GM19452 (cell line): ENCODE results near the gene MPZL3.
"Not testable (repeated sequence)": the region's sequence is repeated elsewhere in the genome, so short reads cannot be mapped to it uniquely, and the experiment has no call there.

Experiments
- ATAC-seq: cut with Tn5 transposase; IDR thresholded peaks from one replicate; pipeline ENCODE4 v1.9.1; 2021; ENCODE audit not compliant: unreplicated experiment

Gene MPZL3

GRCh38 chr11:118192817-118193216 is 59.3 kb downstream of the MPZL3 start:
- ATAC-seq = not testable (repeated sequence)

- ATAC-seq = not testable (repeated sequence)
Observed at GRCh38 chr11:118190942-118191506, 61.1 kb downstream of the MPZL3 start.

- ATAC-seq = no peak
Observed at GRCh38 chr11:118186346-118187107, 65.6 kb downstream of the MPZL3 start.

- ATAC-seq = no peak
Observed at GRCh38 chr11:118184784-118185579, 67.2 kb downstream of the MPZL3 start.

- ATAC-seq = not testable (repeated sequence)
Observed at GRCh38 chr11:118183691-118184090, 68.5 kb downstream of the MPZL3 start.

- no peak for ATAC-seq
Observed at GRCh38 chr11:118180300-118180703, 71.9 kb downstream of the MPZL3 start.

GRCh38 chr11:118176778-118177134 is 75.4 kb downstream of the MPZL3 start:
- ATAC-seq = no peak
